ENCODE results near the gene HSF5.

GRCh38 chr17:58401287-58401686 lies 86.9 kb downstream of the HSF5 start:
- TF ChIP-seq POLR2AphosphoS5 (IDR thresholded peaks at IDR 0.05; ENCODE audit: borderline replicate concordance, low read depth, low read length) (no peak), EZH2 (IDR thresholded peaks at IDR 0.05) (no peak), FOXP2 (optimal IDR thresholded peaks at IDR 0.05; ENCODE audit: control extremely low read depth, extremely low read length, insufficient read depth) (no peak)

Measured in SK-N-MC (cell line).